Activated naive CD8-positive, alpha-beta T cell (primary cell): ENCODE results near the gene SUZ12.
"Not testable (repeated sequence)": the region's sequence is repeated elsewhere in the genome, so short reads cannot be mapped to it uniquely, and the experiment has no call there.

ENCODE experiments used
- H3K27ac Mint-ChIP-seq: one replicate; pipeline ENCODE4 v1.8.0; 2021; ENCODE audit warnings: mixed read lengths
- H3K27me3 Mint-ChIP-seq: one replicate; pipeline ENCODE4 v1.8.0; 2021; ENCODE audit warnings: mixed read lengths
- H3K36me3 Mint-ChIP-seq: one replicate; pipeline ENCODE4 v1.8.0; 2021; ENCODE audit warnings: mixed read lengths
- H3K4me1 Mint-ChIP-seq: one replicate; pipeline ENCODE4 v1.8.0; 2021; ENCODE audit warnings: low read depth, mixed read lengths
- H3K4me3 Mint-ChIP-seq: one replicate; pipeline ENCODE4 v1.8.0; 2021; ENCODE audit warnings: mild to moderate bottlenecking, mixed read lengths
- H3K9me3 Mint-ChIP-seq: one replicate; pipeline ENCODE4 v1.8.0; 2021; ENCODE audit warnings: low read depth, mixed read lengths

SUZ12 gene

DNA sequence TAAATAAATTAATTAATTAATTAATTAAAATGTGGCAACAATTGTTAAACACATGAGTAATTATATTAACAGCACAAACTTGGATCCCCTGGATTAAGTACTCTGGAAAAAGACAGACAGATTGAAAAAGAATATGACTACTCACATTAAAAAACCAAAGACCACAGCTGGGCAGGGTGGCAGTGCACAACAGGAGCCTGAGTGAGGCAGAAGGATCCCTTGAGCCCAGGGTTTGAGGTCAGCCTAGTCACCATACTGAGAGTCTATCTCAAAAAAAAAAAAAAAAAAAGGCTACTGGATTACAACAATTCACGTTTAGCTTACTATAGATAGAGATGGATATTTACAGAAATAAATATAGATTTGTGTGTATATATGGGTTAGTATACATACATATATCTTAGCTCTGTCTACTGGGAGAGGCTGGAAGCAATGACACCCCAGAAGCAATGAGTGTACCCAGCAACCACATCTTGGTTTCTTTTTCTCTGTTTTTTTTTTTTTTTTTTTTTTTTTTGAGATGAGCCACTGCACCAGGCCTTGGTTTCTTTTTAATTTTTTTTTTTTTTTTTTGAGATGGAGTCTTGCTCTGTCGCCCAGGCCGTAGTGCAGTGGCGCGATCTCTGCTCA, 10.6 kb upstream of the SUZ12 start:
- no peak overlapping the region for H3K27ac Mint-ChIP-seq
- H3K27me3 Mint-ChIP-seq = no peaks in the 10 kb centered on the region
- H3K9me3 Mint-ChIP-seq = no peaks in the 10 kb centered on the region
- no peak overlapping the region for H3K4me3 Mint-ChIP-seq
- no peaks in the 10 kb centered on the region for H3K36me3 Mint-ChIP-seq
- H3K4me1 Mint-ChIP-seq = no peaks in the 10 kb centered on the region

DNA sequence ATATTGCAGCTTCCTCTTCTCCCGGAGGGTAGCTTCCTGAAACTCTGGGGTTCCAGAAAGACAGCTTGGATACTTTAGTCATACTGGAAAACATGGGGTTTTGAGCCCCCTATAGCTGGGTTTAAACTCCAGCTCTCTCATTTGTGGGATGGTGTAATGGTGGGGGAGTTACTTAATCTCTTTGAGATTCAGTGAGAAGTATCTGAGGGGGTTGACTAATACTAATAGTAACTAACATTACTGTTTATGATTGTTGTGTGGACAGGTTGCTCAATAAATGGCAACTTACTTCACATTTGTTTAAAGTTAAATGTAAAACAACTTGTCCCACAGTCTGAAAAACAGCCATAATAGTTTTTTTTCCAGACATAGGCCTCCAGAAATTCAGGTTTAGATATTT, 5.1 kb upstream of the SUZ12 start:
- Mint-ChIP-seq H3K4me3 (no peak overlapping the region), H3K27ac (no peak overlapping the region), H3K27me3 (no peaks in the 10 kb centered on the region), H3K4me1 (peaks cover 4% of the 10 kb centered on the region), H3K9me3 (no peaks in the 10 kb centered on the region), H3K36me3 (no peaks in the 10 kb centered on the region)

DNA sequence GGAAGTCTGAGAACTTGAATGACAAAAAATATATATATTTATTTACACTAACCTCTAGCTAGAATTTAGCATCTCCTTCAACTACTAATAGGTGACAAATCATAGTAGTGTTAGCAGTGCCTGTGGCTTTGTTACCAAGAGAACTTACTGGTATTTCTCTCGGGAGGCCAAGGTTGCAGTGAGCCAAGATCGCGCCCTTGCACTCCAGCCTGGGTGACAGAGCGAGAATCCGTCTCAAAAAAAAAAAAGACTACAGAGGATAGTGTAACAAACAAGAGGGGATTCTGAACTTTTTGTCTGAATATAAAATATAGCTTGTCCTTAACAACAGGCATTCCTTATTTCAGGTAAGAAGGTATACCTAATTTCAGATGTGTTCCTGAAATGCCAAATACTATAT, 1.3 kb upstream of the SUZ12 start:
- Mint-ChIP-seq H3K9me3 (no peaks in the 10 kb centered on the region), H3K4me3 (peak overlapping the region; percentile 81), H3K36me3 (peaks cover 3% of the 10 kb centered on the region), H3K27me3 (no peaks in the 10 kb centered on the region), H3K27ac (peak overlapping the region; percentile 89), H3K4me1 (peaks cover 20% of the 10 kb centered on the region)

DNA sequence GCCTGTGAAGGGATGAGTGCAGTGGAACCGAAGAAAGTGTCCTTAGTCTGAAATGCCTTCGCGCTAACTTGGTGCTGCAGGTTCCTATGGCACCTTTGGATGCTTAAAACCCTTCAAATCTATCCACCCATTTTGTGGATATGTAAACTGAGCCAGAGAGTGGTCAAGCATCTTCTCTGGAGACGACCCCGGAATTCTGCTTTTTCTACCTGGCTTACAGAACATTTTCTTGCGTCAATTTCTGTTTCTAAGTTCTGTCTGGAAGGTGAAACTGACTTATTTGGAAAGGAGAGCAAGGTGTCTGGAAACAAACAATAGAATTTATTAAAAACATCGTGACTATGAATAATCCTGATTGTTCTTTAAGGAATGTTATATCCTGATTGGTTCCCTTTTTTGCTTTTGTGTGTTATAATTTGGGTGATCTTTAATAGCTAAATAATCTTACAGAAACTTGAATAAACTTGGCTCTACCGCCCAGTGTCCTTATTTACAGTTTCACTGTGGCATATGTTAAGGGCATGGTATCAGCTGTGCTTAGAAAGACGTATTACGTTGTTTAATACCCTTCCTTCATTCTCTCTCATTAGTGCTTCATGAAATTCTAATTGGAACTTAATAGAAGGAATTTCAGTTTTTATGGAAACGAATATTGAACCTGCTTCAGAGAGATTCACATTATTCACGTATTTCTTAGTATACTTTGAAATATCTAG, 1.3 kb downstream of the SUZ12 start:
- Mint-ChIP-seq H3K4me3 (peak overlapping the region; percentile 89), H3K4me1 (peaks cover 29% of the 10 kb centered on the region), H3K27ac (peak overlapping the region; percentile 73)
- not testable (repeated sequence) for H3K27me3 Mint-ChIP-seq, H3K36me3 Mint-ChIP-seq, H3K9me3 Mint-ChIP-seq

DNA sequence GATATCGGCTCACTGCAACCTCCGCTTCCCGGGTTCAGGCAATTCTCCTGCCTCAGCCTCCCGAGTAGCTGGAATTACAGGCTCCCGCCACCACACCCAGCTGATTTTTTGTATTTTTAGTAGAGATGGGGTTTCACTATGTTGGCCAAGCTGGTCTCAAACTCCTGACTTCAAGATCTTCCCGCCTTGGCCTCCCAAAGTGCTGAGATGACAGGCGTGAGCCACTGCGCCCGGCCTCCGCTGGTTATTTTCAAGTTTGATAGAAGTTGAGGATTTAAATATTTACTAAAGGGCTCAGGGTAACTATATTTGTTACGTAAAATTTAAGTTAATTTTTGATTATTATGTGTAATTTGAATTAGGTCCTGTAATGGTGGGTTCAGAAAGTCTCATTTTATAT, 5.1 kb downstream of the SUZ12 start:
- H3K36me3 Mint-ChIP-seq, H3K27me3 Mint-ChIP-seq, H3K27ac Mint-ChIP-seq, H3K9me3 Mint-ChIP-seq, H3K4me3 Mint-ChIP-seq: not testable (repeated sequence)
- peaks cover 34% of the 10 kb centered on the region for H3K4me1 Mint-ChIP-seq

DNA sequence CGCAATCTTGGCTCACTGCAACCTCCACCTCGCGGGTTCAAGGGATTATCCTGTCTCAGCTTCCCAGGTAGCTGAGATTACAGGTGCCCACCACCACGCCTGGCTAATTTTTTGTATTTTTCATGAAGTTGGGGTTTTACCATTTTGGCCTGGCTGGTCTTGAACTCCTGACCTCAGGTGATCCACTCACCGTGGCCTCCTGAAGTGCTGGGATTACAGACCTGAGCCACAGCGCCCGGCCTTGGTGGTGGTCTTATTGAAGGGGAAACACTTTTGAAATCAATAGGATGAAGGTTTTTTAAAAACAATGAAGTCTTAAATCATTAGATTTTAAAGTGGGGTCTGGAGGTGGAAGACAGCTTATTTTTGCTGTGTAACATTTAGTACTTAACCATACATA, 5.6 kb downstream of the SUZ12 start:
- not testable (repeated sequence) for H3K36me3 Mint-ChIP-seq, H3K27me3 Mint-ChIP-seq, H3K9me3 Mint-ChIP-seq, H3K4me3 Mint-ChIP-seq, H3K27ac Mint-ChIP-seq
- peaks cover 35% of the 10 kb centered on the region for H3K4me1 Mint-ChIP-seq

DNA sequence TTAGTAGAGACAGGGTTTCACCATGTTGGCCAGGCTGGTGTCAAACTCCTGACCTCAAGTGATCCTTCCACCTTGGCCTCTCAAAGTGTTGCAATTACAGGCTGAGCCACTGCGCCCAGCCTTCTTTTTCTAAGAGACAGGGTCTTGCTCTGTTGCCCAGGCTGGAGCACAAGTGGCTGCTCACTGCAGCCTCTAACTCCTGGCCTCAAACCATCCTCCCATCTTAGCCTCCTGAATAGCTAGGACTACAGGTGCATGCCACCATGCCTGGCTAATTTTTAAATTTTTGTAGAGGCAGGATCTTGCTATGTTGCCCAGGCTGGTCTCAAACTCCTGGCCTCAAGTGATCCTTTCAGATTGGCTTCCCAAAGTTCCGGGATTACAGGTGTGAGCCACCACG, 15.1 kb downstream of the SUZ12 start:
- H3K27me3 Mint-ChIP-seq, H3K4me3 Mint-ChIP-seq, H3K4me1 Mint-ChIP-seq, H3K27ac Mint-ChIP-seq, H3K36me3 Mint-ChIP-seq, H3K9me3 Mint-ChIP-seq: not testable (repeated sequence)

DNA sequence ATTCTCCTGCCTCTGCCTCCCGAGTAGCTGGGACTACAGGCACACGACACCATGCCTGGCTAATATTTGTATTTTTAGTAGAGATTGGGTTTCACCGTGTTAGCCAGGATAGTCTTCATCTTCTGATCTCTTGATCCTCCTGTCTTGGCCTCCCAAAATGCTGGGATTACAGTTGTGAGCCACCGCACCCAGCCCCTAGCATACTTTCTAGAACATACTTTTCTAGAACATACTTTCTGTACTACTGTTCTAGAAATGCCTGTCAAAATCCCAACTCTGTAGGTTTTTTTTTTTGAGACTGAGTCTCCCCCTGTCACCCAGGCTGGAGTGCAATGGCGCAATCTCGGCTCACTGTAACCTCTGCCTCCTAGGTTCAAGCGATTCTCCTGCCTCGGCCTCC, 27.3 kb downstream of the SUZ12 start:
- H3K4me1 Mint-ChIP-seq, H3K4me3 Mint-ChIP-seq, H3K36me3 Mint-ChIP-seq, H3K9me3 Mint-ChIP-seq, H3K27me3 Mint-ChIP-seq: not testable (repeated sequence)
- peak overlapping the region; percentile 43 for H3K27ac Mint-ChIP-seq

DNA sequence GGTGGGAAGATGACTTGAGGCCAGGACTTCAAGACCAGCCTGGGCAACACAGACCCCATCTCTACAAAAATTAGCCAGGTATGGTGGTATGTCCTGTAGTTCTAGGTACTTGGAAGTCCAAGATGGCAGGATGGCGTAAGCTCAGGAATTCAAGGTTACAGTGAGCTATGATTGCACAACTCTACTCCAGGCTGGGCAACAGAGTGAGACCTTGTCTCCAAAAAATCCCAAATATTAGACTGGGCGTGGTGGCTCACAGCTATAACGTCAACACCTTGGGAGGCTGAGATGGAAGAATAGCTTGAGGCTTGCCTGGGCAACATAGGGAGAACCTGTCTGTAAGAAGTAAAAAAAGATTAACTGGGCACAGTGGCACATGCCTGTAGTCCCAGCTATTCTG, 30.8 kb downstream of the SUZ12 start:
- Mint-ChIP-seq H3K9me3 (no peaks in the 10 kb centered on the region), H3K4me1 (no peaks in the 10 kb centered on the region), H3K4me3 (no peak overlapping the region), H3K36me3 (no peaks in the 10 kb centered on the region), H3K27me3 (no peaks in the 10 kb centered on the region), H3K27ac (no peak overlapping the region)

DNA sequence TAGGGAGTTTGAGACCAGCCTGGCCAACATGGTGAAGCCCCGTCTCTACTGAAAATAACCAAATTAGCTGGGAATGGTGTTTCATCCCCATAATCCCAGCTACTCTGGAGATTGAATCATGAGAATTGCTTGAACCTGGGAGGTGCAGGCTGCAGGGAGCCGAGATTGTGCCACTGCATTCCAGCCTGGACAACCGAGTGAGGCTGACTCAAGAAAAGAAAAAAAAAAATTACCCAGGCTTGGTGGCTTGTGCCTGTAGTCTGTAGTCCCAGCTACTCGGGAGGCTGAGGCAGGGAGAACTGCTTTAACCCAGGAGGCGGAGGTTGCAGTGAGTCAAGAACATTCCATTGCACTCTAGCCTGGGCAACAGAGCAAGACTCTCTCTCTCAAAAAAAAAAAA, 33.6 kb downstream of the SUZ12 start:
- H3K27ac Mint-ChIP-seq, H3K4me1 Mint-ChIP-seq, H3K4me3 Mint-ChIP-seq, H3K9me3 Mint-ChIP-seq, H3K27me3 Mint-ChIP-seq, H3K36me3 Mint-ChIP-seq: not testable (repeated sequence)

DNA sequence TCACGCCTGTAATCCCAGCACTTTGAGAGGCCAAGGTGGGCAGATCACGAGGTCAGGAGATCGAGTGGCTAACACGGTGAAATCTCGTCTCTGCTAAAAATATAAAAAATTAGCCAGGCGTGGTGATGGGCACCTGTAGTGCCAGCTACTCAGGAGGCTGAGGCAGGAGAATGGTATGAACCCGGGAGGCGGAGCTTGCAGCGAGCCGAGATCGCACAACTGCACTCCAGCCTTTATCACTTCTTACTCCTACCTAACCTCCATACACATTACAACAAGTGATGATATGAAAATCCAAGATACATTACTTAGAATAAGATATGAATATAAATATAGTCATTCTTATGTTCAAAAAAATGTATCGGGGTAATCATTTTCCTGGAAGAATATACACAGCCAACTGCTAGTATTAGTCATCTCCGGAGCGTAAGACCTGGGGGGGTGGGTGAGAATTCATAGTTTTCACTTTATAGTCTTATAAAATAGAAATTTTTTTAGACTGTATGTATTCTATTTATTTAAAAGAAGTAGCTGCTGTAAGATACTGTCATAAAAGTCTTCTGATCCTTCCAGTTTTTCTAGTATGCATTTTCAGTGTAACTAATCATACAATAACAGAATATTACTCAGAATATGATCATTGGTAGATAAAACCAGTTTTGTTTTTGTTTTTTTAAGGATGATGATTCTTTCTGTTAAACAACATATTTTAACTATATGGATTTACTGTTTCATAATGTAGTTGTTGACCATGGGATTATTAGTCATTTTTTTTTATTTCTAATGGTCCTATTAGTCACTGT, 37.7 kb downstream of the SUZ12 start:
- not testable (repeated sequence) for H3K4me1 Mint-ChIP-seq, H3K4me3 Mint-ChIP-seq, H3K27me3 Mint-ChIP-seq, H3K36me3 Mint-ChIP-seq, H3K27ac Mint-ChIP-seq, H3K9me3 Mint-ChIP-seq

DNA sequence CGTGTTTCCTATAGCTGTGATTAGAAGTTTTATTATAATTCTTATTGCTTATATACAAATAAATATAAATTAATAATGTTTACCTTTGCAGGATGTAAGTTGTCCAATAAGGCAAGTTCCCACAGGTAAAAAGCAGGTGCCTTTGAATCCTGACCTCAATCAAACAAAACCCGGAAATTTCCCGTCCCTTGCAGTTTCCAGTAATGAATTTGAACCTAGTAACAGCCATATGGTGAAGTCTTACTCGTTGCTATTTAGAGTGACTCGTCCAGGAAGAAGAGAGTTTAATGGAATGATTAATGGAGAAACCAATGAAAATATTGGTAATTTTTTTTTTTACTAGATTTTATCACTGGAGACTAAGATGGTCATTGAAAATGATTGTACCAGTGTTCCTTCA, 38.6 kb downstream of the SUZ12 start:
- not testable (repeated sequence) for H3K27me3 Mint-ChIP-seq, H3K9me3 Mint-ChIP-seq, H3K36me3 Mint-ChIP-seq, H3K4me3 Mint-ChIP-seq, H3K4me1 Mint-ChIP-seq, H3K27ac Mint-ChIP-seq

DNA sequence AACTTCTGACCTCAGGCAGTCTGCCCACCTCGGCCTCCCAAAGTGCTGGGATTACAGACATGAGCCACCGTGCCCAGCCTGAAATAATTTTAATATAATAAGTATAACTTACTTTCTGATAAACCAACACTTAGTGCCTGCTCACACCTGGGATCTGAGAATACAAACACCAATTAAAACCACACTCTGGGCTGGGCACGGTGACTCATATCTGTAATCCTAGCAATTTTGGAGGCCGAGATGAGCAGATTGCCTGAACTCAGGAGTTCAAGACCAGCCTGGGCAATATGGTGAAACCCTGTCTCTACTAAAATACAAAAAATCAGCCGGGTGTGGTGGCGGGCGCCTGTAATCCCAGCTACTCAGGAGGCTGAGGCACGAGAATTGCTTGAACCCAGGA, 55.0 kb downstream of the SUZ12 start:
- not testable (repeated sequence) for H3K4me3 Mint-ChIP-seq, H3K27me3 Mint-ChIP-seq, H3K36me3 Mint-ChIP-seq, H3K9me3 Mint-ChIP-seq, H3K4me1 Mint-ChIP-seq, H3K27ac Mint-ChIP-seq

DNA sequence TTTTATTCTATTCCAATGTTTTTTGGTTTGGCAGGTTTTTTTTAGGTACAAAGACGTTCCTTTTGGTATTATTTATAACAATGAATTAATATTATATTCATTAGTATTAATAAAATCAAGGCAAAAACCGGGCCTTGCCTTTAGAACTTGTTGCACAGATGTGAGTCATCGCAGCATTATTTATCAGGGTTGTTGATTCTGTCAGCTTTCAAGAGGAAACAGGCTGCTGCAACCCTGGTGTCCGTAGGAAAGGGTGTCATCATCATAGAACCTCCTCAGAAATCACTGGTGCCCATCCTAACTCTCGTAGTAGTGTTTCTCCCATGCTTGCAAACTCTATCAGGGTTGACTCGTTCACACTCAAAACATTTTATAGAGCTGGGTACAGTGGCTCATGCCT, 60.2 kb downstream of the SUZ12 start:
- Mint-ChIP-seq H3K4me1 (no peaks in the 10 kb centered on the region), H3K27me3 (no peaks in the 10 kb centered on the region), H3K27ac (no peak overlapping the region), H3K4me3 (no peak overlapping the region), H3K9me3 (no peaks in the 10 kb centered on the region), H3K36me3 (peaks cover 2% of the 10 kb centered on the region)

DNA sequence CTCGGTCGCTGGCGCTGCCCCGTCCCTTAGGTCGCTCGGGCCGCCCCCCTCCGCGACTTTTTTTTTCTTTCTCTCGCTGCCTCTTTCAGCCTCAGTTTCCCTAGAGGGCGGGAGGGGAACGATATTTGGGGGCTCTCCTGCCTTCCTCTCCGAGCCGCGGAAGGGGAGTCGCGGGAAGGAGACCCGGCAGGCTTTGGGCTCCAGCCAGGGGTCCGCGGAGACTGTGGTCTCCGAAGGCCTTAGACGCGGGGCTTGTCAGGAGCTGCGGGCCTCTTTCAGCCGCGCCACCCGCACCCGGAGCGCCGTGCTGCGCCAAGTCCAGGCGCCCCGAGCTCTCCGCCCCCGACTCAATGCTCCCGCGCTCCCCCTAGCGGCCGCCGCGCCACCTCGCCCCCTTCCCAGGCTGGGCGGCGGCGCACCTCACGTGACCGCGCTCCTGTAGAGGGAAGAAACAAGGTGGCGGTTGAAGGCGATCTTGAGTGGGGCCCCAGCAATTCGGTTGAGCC, 70.2 kb downstream of the SUZ12 start, which contains the start of gene LRRC37B:
Gene LRRC37B (plus strand): TSS at position 427 of the 506 bp plus-strand sequence. CDS start 14,010 bp downstream, outside the sequence.
- H3K36me3 Mint-ChIP-seq = peaks cover 2% of the 10 kb centered on the region
- H3K4me3 Mint-ChIP-seq = peak within 1 kb of the TSS; percentile 95
- H3K27me3 Mint-ChIP-seq = no peaks in the 10 kb centered on the region
- no peaks in the 10 kb centered on the region for H3K9me3 Mint-ChIP-seq
- peaks cover 35% of the 10 kb centered on the region for H3K4me1 Mint-ChIP-seq
- peak within 1 kb of the TSS; percentile 92 for H3K27ac Mint-ChIP-seq
